K562 (cell line): ENCODE measurements around the gene ACSM5. TPM values are rescaled to one million over a fixed set of nuclear protein-coding genes. Genes with fewer than 3 reads are reported as not detected.

Source experiments
- NR4A1 ChIP-seq, 2 experiments: fragments of 250-450 bp in 1 of 2; fragments of 450-650 bp in 1 of 2; sonication (Bioruptor Pico) in 1 of 2; IDR thresholded peaks; 2 replicates each; pipeline versions ENCODE4 v1.4.0 to v1.6.1; 2016 to 2020; ENCODE audit warnings: mild to moderate bottlenecking in 2 of 2, missing compliant biosample characterization in 1 of 2, missing genetic modification characterization in 1 of 2, moderate library complexity in 1 of 2
- polyA plus RNA-seq, 8 experiments: library from polyadenylated mRNA; depleted of rRNA in 4 of 8; stranded (reverse) in 5 of 8; unstranded in 3 of 8; fragments of >200 nt; fragmentation: Nextera tagmentation in 2 of 8; fragmentation: Illumina TruSeq in 1 of 8; extraction: Ambion mirVana in 2 of 8; extraction: Trizol in 1 of 8; gene quantifications; 2 replicates each; pipeline versions ENCODE4 v1.2.1 to v1.2.3, GENCODE V29; 2011 to 2014; ENCODE audit warnings: inconsistent platforms in 1 of 8, missing spikeins in 1 of 8
- total RNA-seq, 7 experiments: library from RNA; depleted of rRNA in 6 of 7; stranded (reverse); fragments of >200 nt in 6 of 7; fragmentation: Illumina TruSeq in 2 of 7; extraction: Trizol in 2 of 7; gene quantifications; 2 replicates each; pipeline versions ENCODE4 v1.2.1 to v1.2.3, GENCODE V29; 2011 to 2021; ENCODE audit warnings: low replicate concordance in 1 of 7
- TF ChIP-seq, protein P1 (sequence below), 2 experiments: fragments of 450-650 bp in 1 of 2; sonication (generic) in 1 of 2; formaldehyde crosslinking in 1 of 2; IDR thresholded peaks; 2 replicates each; pipeline versions ENCODE4 v1.7.1 to v1.9.0; 2016 to 2022; ENCODE audit warnings: inconsistent platforms in 1 of 2, mild to moderate bottlenecking in 1 of 2, missing genetic modification reagents in 1 of 2

ACSM5 gene
- total and polyA plus RNA-seq, 9 of the 15 experiments (the other 6 are each of a cell fraction or from before 2014, with no cell fraction given) = not detected

DNA sequence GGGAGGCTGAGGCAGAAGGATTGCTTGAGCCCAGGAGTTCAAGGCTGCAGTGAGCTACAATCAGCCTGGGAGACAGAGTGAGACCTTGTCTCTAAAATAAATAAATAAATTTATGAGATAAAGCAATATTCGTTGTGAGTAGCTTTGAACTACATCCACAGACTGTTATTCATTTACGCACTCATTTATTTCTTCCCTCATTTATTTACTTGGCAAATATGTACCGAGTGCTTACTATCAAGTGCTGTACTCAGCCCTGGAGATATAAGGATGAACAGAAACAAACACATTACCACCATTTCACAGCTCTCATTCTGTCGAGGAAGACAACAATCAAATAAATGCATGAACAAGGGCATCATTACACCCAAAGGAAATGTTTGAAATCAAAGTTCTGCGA is 32.2 kb upstream of the ACSM5 start (continued):
- TF ChIP-seq, protein P1, sequence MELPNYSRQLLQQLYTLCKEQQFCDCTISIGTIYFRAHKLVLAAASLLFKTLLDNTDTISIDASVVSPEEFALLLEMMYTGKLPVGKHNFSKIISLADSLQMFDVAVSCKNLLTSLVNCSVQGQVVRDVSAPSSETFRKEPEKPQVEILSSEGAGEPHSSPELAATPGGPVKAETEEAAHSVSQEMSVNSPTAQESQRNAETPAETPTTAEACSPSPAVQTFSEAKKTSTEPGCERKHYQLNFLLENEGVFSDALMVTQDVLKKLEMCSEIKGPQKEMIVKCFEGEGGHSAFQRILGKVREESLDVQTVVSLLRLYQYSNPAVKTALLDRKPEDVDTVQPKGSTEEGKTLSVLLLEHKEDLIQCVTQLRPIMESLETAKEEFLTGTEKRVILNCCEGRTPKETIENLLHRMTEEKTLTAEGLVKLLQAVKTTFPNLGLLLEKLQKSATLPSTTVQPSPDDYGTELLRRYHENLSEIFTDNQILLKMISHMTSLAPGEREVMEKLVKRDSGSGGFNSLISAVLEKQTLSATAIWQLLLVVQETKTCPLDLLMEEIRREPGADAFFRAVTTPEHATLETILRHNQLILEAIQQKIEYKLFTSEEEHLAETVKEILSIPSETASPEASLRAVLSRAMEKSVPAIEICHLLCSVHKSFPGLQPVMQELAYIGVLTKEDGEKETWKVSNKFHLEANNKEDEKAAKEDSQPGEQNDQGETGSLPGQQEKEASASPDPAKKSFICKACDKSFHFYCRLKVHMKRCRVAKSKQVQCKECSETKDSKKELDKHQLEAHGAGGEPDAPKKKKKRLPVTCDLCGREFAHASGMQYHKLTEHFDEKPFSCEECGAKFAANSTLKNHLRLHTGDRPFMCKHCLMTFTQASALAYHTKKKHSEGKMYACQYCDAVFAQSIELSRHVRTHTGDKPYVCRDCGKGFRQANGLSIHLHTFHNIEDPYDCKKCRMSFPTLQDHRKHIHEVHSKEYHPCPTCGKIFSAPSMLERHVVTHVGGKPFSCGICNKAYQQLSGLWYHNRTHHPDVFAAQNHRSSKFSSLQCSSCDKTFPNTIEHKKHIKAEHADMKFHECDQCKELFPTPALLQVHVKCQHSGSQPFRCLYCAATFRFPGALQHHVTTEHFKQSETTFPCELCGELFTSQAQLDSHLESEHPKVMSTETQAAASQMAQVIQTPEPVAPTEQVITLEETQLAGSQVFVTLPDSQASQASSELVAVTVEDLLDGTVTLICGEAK (IDR thresholded peaks at IDR 0.05) = no peak
- TF ChIP-seq, protein P1 (CRISPR knock-in tag; IDR thresholded peaks at IDR 0.05) = no peak
- TF ChIP-seq NR4A1 (CRISPR knock-in tag; IDR thresholded peaks at IDR 0.05) = no peak
- no peak for TF ChIP-seq NR4A1 (tag; IDR thresholded peaks at IDR 0.05)
